Endometrial microvascular endothelial cells (primary cell): ENCODE data around the gene LRRFIP1. TPM values are rescaled to one million over a fixed set of nuclear protein-coding genes. Genes with fewer than 3 reads are reported as not detected.

ENCODE experiments used
- in situ Hi-C: cut with HindIII; loops from 2 replicates; pipeline ENCODE4 v1.10.0; 2017; ENCODE audit warnings: low sequenced_read_pairs, low pct_unique_long_range_greater_than_20kb; ENCODE audit errors: inconsistent ontology term
- total RNA-seq: library from RNA; depleted of rRNA; stranded (reverse); fragments of >200 nt; gene quantifications from one replicate; pipeline ENCODE4 v1.2.3, GENCODE V29; 2015; ENCODE audit errors: inconsistent ontology term

Gene LRRFIP1, protein sequence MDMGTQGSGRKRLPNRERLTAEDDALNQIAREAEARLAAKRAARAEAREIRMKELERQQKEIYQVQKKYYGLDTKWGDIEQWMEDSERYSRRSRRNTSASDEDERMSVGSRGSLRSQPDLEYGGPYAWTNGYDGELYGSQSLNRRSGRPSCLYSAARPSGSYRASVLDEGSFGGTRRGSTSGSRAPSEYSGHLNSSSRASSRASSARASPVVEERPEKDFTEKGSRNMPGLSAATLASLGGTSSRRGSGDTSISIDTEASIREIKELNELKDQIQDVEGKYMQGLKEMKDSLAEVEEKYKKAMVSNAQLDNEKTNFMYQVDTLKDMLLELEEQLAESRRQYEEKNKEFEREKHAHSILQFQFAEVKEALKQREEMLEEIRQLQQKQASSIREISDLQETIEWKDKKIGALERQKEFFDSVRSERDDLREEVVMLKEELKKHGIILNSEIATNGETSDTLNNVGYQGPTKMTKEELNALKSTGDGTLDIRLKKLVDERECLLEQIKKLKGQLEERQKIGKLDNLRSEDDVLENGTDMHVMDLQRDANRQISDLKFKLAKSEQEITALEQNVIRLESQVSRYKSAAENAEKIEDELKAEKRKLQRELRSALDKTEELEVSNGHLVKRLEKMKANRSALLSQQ
- 119 TPM for total RNA-seq

DNA sequence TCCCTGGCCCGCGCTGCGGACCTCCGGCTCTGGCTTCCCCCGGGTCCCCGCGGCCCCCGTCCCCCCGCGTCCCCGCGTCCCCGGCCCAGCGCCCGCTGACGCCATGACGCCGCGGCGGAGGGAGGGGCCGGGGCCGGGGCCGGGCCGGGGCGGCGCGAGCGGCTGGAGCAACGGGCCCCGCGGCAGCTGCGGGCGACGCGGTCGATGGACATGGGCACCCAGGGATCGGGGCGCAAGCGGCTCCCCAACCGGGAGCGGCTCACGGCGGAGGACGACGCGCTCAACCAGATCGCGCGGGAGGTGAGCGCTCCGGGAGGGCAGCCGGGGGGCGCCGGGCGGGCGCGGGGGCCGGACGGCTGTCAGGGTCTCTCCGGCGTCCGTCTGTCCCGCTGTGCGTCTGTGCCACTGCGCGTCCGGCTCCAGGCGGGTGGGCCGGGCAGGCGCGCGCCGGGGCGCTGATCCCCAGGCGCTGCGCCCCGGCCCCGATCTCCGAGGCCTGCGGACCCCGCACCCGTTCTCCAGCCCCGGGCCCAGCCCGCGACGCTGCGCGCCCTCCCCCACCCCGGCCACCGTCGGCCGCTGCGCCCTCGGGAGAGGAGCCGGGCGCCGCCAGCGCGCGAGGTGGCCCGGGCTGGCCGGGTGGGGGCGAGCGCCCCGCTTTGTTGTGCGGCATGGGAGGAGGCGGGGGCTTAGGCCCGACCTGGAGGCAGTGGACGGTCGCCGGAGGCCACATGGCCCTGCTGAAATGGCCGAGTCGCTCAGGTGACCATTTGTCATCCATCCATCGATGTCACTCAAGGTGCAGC, at the start of gene LRRFIP1:
Gene LRRFIP1 (plus strand): TSS at position 147 of the 806 bp plus-strand sequence. CDS start 58 bp downstream, at position 205.
- in situ Hi-C loops = no loop called here

DNA sequence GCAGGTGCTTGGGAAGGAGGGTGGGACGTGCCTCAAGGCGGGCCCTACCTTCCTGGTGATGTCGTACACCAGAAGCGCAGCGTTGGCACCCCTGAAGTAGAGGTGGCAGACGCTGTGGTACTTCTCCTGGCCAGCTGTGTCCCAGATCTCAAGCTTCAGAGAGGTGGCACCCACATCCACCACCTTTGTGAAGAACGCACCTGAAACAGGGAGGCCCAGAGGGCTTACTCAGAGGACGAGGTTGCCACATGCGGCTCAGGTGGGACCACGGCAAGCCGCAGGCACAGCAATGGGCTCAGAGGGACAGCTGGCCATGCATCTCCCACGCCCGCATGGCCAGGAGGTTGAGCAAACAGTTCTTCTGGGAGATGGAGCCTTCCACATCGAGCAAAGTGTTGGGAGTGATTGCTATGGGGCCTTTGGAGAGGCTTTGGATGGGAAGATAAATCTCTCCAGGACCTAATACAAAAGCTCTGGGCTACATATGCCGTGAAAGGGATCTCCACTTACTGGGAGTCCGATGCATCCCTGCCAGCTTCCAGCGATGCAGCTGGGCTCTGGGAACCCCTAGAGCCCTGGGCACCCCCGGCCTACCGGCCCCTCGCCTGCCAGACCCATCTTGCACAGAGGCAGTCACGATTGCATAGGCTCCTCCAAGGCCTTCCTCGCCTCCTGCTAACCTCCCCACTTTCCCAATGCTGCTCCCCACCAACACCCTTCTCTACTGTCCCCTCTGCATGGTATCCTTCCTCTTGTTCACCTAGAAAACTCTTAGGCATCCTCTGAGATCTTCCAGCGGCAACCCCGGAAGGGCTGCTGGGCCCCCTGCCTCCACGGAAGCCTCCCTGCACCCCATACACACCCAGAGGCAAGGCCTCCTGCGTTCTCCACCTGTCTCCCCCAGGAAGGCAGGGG, 49.2 kb upstream of the LRRFIP1 start:
- in situ Hi-C loops = no loop called here

DNA sequence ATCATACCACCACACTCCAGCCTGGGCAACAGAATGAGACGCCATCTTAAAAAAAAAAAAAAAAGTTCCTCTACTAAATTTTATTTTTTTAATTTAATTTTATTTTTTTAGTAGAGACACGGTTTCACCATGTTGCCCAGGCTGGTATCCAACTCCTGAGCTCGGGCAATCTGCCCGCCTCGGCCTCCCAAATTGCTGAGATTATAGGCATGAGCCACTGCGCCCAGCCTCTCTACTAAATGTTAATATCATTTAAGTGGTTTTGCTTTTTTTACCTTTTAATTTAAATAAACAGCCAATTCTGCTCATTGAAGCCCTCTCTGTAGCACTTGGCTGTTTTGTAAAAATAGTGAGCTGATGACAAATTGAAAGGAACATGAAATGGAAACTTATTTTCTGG, 46.1 kb upstream of the LRRFIP1 start:
- in situ Hi-C loops = no loop called here

DNA sequence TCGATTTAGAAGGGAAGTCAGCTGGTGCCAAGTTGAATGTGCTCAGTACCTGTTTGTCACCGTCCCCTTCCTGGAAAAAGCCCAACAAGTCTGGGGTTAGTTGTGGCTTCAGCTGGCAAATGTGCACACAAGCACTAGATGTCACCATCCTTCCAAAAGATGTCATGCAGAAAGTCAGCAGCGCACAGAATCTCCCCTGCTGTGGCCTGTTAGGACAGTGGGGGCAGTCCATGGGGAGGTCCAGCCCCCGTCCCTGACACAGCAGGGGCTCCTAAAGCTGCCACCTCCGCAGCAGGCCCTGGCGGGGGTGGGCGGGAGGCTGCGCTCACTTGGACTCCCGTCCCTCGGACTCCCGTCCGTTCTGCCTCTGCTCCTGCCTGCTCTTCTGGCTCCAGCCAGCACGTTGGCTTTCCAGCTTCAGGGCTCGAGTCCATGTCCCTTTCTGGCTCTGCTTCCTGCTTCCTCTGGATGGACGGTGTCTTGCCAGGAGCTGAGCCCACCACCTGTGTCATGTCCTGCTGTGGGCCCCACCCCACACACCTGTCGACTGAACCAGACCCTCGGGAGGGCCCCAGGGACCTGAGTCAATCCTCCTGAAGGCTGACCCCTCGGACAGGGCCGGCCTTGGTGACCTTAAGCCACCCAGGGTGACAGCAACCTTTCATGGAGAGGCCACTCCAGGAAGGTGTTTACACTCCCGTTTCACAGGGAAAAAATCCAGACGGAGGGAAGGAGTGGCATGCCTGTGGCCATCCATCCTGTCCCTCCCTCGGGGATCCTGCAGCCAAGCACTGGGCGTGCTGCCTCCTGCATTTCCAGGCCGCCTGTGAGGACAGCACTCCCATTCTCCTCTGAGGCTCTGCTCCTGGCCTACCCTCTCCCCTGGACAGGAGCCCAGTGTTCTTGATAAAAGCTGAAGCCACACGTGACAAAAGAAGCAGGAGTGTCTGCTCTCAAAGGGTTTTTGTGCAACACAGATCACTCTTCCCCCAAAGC, 45.3 kb upstream of the LRRFIP1 start:
- in situ Hi-C loops = no loop called here

DNA sequence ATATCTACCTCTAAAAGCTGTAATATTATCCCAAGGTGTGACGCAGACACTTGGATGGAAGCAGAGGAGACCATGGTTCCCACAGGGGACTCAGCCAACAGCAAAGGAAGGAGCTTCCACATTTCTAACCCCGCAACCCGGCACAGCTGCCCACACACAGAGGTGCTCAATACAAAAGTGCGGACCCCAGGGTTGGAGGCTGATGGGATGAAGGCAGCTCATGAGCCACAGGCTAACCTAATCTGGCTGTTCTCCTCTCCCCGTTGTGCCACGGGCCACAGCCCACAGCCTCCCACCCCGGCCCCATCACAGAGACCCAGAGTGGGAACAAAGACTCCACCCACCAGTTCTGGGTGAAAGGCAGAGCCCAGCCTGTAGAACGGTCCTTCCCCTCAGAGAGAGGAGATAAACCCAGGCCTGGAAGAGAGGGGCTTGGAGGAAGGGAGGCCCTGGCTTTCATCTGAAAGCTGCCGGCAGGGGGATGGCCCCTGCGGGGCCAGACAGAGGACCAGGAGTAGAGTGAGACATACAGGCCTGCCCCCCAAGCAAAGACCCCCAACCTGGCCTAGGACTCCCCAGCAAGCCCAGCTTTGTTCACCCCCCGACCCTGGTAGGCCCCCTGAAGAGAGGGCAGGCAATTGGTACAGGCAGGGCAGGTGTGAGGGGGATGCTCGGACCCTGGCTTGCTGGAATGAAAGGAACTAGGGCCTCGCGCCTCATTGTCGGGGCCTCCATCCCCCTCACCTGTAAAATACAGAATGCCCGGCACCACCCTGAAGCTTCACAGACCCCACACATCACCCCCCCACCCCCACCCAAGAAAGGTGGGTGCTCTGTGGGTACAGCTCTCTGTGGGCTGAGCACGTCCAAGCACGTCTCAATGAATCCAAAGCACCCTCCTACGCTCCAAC, 43.7 kb upstream of the LRRFIP1 start:
- in situ Hi-C loops = no loop called here

DNA sequence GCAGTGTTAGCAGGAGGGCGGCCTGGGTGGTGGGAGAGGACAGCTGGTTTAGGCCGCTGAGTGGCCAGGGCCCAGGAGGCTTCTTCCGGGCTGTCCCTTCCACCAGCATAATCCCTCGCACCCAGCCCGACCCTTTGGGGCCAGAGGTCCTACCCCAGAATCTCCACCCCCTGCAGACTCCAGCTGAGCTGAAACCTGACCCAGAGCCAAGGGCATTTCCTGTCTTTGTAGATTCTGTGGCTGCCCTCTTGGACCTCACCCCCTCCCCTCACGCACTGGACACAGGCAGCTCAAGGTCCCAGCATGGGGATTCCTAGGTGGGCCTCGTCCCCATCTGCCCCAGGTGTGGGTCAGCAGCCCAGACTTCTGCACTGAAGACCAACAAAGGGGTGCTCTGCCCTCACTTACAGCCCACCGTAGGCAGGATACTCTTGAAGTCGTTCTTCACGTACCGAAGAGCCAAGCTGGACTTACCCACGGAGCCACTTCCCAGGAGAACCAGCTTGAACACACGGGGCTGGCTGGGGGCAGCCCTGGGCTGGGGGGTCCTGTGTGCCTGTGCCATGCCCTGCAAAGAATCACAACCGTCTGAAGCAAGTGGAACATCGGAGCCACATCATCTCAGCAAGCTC, 41.7 kb upstream of the LRRFIP1 start:
- in situ Hi-C loops = no loop called here

DNA sequence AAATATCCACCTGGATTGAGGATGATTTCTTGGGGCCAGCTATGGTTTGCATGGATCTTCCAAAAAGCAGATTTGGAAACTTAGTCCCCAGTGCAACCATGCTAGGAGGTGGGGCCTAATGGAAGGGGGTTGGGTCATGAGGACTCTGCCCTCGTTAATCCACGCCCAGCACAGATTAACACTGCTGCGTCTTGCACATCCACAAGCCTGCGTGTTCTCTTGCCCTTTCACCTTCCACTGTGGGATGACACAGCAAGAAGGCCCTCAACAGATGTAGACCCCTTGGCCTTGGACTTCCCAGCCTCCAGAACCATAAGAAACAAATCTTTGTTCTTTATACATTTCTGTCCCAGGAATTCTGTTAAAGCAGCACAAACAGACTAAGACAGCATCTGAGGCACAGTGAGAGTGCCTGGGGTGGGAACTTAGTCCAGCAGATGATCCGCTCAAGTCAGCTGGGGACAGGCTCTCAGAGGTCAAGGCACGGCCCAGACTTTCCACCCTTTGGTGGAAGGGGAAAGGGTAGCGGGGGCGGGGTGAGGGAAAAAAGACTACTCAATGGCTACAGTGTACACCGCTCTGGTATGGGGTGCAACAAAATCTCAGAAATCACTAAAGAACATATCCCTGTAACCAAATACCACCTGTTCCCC, 39.2 kb upstream of the LRRFIP1 start:
- in situ Hi-C loops = no loop called here

DNA sequence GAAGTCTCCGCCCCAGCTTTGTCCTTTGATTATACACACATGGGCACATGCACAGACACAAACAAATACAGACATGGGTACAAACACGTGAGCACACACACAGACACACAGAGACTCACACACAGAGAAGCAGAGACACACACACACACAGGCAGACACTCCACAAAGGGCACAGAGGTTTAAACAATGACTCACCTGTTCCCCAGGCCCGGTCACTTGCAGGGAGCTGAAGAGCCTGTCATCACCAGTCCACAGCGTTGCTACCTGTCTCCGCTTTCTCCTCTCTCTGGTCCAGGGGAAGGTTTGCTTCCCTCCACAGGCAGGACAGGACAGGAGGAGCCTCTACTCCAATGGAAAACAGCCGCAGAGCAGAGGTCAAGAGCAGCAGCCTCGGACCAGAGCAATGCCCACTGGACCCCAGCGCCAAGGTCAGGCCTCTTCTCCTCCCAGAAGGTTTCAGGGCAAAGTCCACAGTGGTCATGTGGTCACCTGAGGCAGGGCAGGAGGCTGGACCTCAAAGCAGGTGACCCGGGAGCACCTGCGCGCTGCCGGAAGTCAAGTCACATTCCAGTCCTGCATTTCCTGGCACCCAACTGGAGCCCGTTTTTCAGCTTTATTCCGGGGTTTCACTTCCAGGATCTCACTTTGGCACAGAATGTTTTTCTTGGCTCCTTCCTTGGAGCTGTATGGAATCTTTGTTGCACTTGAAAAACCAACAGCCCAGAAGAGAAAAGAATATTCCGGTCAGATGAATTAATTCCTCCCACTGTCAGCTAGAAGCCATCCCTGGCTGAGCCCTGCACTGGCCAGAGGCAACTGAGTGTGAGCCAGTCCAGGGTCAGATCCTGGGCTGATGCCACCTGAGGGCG, 36.9 kb upstream of the LRRFIP1 start, which contains the start of gene RAB17:
Gene RAB17 (minus strand): TSS at position 463 of the 869 bp plus-strand sequence. CDS start 4,580 bp downstream, outside the sequence.
- in situ Hi-C loops = no loop called here

DNA sequence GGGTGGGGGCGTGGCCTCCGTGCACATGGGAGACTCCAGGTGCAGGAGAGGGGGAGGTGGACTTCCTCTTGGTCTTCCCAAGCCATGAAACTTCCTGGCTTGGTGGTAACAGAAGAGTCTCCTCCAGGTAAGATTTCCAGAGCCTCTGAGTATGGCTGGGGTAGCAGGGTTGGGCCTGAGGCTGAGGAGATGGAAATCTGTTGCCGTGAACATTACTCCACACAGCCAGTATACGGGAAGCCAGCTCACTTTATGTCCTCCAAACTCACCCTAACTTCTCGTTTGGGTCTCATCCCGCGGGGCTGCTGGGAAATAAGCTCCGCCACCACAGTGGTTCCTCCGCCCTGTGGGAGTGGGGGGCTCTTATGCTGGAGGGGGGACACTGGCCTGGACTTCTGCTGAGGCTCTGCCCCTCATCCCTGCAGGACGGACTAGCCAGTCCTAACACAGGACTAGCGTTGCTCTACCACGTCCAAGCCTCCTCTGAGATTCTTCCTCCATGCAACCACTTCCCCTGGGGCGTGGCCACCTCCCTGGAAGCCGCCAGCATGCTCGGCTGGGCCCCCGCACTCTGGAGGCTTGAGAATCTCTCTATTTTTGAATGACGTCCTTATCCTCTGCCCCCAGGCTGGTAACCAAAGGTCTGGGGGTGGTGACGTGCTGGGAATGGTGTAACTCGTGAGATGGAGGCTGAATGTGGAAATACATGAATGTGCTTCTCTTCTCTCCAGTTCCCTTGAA, 36.1 kb upstream of the LRRFIP1 start:
- in situ Hi-C loops = no loop called here

DNA sequence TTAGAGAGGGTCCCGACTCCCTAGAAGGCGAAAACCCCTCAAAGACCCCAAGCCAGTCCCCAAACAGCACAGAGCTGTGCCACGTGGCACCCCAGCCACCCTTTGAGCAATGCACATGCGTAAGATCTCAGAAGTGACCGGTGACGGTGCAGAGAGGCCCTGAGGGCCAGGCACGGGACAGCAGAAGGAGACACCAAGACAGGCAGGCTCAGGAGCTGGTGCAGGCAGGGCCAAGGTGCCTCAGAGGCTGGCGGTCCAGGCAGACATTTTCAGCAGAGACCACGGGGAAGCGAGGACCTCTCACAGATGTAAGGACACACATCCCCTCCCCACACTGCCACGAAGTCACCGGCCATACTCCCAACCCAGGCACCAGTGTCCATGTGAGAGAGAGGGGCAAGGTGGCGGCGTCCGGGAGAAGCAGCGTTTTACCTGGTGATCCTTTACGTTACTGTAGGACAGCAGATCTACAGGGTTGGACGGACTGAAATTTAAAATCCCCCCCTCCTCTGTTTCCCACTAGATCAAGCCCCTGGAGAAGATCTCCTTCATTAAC, 34.9 kb upstream of the LRRFIP1 start:
- in situ Hi-C loops = no loop called here

DNA sequence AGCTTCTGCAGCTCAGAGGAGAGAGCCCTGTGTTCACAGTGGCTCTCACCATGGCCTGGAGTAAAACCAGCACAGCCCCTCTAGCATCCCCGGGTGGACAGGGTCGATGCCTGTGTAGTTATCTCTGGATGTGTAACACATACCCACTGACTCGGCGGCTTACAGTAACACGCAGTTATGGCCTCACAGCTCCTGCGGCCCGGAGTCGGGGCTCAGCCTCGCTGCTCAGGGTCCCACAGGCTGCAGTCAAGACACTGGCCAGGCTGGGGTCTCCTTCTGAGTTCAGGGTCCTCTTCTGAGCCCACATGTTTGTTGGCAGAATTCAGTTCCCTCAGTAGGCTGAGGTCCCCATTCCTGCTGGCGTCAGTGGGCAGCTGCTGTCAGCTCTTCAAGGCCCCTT, 34.4 kb upstream of the LRRFIP1 start:
- in situ Hi-C loops = no loop called here

DNA sequence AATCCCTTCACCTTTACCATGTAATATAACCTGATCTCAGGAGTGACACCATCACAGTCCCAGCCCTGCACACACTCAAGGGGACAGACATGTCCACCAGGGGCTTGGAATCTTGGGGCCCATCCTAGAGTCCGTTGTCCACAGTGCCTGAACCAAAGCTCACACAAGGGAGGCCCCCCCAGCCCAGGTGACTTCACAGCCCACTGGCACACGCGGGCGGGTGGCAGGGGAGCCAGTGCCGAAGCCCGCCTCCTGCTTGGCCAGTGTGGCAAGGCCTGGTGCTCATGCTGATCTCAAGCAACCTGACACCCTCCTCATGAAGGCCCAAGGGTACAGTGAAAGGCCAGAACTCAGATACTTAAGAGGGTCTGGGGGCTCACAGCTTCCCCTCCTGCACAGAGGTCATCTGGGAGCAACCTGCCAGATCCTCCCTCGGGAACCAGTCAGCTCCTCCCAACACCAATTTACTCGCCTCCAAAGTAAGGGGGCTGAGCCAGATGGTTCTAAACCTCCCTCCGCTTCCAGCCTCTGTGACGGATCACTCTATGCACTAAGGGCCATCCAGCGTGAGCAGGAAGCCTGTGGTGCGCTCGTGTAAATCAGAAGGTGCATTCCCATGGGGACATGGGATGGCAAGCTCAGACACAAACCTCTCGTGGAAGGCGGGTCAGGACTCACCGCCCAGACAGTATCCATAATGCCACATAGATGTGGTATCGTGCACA, 33.6 kb upstream of the LRRFIP1 start:
- in situ Hi-C loops = no loop called here

DNA sequence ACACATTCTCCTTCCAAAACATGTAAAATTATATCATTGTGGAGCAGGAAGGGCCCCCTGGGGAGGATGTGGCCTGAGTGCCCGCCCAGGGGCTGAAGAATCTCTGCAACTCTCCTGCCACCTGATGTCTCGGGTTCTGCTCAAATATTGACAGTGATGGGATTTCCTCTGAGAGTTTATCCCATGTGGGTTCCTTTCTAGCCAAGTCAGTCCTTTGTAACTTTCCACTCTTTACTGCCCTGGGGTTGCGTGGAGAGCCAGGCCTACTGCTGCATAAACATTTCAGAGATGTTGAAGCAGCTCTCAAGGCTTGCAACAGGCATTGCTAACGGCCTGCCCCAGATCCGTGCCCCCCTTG, 32.9 kb upstream of the LRRFIP1 start:
- in situ Hi-C loops = no loop called here
